Hepatocyte (in vitro differentiated cells): ENCODE data around the gene LLPH.

ENCODE experiments used
- CTCF ChIP-seq: fragments of 200-600 bp; sonication (generic); IDR thresholded peaks from 2 replicates; pipeline ENCODE4 v1.5.1; 2016; ENCODE audit warnings: antibody characterized with exemption, mild to moderate bottlenecking; ENCODE audit not compliant: poor library complexity
- EZH2 ChIP-seq: fragments of 200-600 bp; sonication (generic); IDR thresholded peaks from 2 replicates; pipeline ENCODE4 v1.6.1; 2016; ENCODE audit warnings: antibody characterized with exemption, mild to moderate bottlenecking, borderline replicate concordance
- EZH2phosphoT487 ChIP-seq: fragments of 200-600 bp; sonication (generic); IDR thresholded peaks from one replicate; pipeline ENCODE4 v1.6.1; 2018; ENCODE audit warnings: antibody characterized with exemption, mild to moderate bottlenecking, low read depth, moderate library complexity; ENCODE audit not compliant: unreplicated experiment, severe bottlenecking

DNA sequence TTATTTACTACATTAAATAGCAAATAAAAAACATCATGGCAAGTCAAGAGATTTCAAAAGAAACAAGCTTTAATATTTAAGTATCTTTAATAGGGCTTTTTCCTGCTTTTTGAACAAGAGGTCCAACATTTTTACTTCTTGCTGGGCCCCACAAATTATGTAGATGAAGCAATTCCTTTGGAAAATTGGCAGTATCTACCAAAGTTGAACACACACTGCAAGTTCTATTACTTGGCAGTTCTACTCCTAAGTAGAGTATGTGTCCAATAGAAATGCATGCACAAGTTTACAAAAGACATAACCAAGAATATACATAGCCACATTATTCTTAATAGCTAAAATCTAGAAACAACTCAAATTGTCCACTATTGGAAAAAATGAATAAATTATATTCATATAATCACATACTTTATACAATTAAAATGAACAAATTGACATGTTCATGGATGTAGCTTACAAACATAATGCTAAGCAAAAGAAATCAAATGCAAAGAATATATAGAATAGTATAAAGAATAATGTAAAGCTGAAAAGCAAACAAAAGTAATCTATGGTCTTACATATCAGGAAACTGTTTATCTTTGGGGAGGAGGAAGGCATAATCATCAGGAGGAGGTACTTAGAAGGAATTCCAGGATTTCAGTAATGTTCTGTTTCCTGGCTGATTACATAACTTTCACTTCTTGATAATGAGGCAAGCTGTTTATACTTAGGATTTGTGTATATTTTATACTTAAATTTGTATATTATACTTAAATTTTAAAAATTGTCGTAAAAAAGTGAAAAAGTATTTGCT is 45.8 kb upstream of the LLPH start:
- TF ChIP-seq CTCF (no peak), EZH2phosphoT487 (no peak), EZH2 (no peak)
